GM12874 (cell line): ENCODE measurements around the gene GLIPR1L2.

ENCODE experiments used
- CTCF ChIP-seq: IDR thresholded peaks from 2 replicates; pipeline ENCODE4 v1.5.1; 2011; ENCODE audit warnings: low read depth, mild to moderate bottlenecking, control low read depth, low read length, moderate library complexity; ENCODE audit not compliant: insufficient read depth

Gene GLIPR1L2

DNA sequence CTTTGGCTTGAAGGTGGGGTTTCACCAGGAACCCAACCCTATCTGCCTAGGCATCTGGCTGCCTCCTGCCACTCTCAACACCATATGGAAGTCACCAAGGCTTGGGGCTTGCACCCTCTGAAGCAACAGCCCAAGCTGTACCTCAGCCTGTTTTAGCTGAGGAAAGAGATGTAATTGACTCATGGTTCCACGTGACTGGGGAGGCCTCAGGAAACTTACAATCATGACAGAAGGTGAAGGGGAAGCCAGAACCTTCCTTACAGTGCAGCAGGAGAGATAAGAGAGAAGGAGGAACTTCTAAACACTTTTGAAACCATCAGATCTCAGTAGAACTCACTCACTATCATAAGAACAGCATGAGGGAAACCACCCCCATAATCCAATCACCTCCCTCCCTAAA is 29.5 kb upstream of the GLIPR1L2 start:
- no peak for TF ChIP-seq CTCF

GRCh38 chr12:75364919-75365318 is 26.0 kb upstream of the GLIPR1L2 start:
- no peak for TF ChIP-seq CTCF

DNA sequence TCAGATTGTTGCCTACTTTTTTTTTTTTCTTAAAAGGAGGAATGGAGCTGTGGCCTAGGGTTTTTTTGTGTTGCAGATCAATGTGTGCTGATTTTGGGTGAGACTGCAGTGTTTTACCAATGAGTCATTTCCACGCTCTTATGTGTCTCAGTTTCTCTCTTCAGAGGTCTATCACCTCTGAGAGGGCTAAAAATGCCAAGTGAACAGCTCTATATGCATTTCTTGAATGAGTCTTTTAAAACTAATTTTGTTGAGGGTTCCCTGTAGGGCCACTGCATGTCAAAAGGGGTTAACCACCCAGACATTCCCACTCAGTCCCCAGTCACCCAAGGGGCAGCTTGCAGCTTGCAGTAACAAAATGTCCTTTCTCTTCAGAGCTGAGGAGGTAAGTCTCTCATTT is 24.3 kb upstream of the GLIPR1L2 start:
- no peak for TF ChIP-seq CTCF

DNA sequence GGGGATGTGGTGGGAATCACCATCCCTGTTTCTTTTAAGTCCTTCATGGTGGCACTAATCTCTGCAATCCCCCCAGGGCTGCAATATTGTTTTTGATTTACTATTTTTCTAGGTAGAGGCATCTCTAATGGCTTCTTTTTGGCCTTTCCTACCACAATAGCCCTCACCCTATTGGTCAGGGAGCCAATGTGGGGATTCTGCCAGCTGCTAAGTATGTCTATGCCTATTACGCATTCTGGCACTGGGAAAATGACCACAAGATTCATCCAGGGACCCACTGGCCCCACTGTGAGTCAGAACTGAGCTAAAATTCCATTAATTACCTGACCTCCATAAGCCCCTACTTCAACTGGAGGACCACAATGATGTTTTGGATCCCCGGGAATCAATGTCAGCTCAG is 15.9 kb upstream of the GLIPR1L2 start:
- TF ChIP-seq CTCF, result no peak

DNA sequence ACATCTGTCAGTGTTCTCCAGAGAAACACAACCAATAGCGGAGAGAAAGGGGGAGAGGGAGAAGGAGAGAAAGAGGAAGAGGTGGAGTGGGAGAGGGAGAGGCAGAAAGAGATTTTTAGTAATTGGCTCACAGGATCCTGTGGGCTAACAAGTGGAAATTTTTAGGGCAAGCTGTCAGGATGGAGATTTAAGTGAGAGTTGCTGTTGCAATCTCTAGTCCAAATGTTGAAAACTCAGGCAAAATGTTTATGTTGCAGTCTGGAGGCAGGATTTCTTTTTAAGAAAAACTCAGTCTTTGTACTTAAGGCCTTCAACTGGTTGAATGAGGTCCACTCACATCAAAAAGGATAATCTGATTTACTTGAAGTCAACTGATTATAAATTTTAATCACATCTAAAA is 12.5 kb upstream of the GLIPR1L2 start:
- no peak for TF ChIP-seq CTCF

DNA sequence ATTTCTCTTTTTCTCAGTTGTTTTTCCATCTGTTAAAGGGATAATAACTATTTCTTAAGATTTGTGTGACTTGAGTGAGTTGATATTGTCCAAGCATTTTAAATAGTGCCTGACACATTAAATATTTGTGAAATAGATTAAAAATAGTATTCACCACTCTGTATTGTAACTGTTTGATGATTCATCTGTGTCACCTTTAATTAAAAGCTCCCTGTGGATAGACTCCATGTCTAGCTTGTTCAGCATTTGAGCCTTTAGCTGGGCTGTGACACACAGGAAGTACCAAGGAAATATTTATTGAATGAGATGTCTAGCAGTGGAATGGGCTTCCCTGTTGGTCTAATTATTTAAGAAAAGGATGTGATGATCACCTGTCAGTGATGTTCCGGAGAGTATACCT is 1.8 kb upstream of the GLIPR1L2 start:
- no peak for TF ChIP-seq CTCF

- no peak for TF ChIP-seq CTCF
These were observed 1.2 kb upstream of the GLIPR1L2 start for GRCh38 chr12:75389706-75390105.
